Smooth muscle cell (in vitro differentiated cells): ENCODE measurements around the gene CCDC88B. TPM values are rescaled to one million over a fixed set of nuclear protein-coding genes. Genes with fewer than 3 reads are reported as not detected.

Experiments
- DNase-seq: peaks from one replicate; lab custom pipeline; 2025; ENCODE audit not compliant: unreplicated experiment; lab: John Stamatoyannopoulos, UW
- H2AFZ ChIP-seq: fragments of 200-600 bp; sonication (generic); 2 replicates; pipeline ENCODE4 v1.6.0; 2016; ENCODE audit warnings: antibody characterized with exemption, low read depth, mild to moderate bottlenecking
- H3F3A ChIP-seq: fragments of 200-600 bp; sonication (generic); 2 replicates; pipeline ENCODE4 v1.6.0; 2017; ENCODE audit warnings: antibody characterized with exemption, low read depth
- H3K27ac ChIP-seq: fragments of 200-600 bp; sonication (generic); 2 replicates; pipeline ENCODE4 v1.5.1; 2016; ENCODE audit warnings: low read depth, mild to moderate bottlenecking
- H3K27me3 ChIP-seq: fragments of 200-600 bp; sonication (generic); 2 replicates; pipeline ENCODE4 v1.6.1; 2016; ENCODE audit warnings: low read depth, mild to moderate bottlenecking
- H3K36me3 ChIP-seq: fragments of 200-600 bp; sonication (generic); 2 replicates; pipeline ENCODE4 v1.5.1; 2016; ENCODE audit warnings: low read depth
- H3K4me1 ChIP-seq: fragments of 200-600 bp; sonication (generic); 2 replicates; pipeline ENCODE4 v1.5.1; 2016; ENCODE audit warnings: low read depth
- H3K4me2 ChIP-seq: fragments of 200-600 bp; sonication (generic); 2 replicates; pipeline ENCODE4 v1.6.0; 2016; ENCODE audit warnings: mild to moderate bottlenecking
- H3K4me3 ChIP-seq: fragments of 200-600 bp; sonication (generic); 2 replicates; pipeline ENCODE4 v1.5.1; 2016; ENCODE audit warnings: mild to moderate bottlenecking
- H3K79me2 ChIP-seq: fragments of 200-600 bp; sonication (generic); 2 replicates; pipeline ENCODE4 v1.6.0; 2016; ENCODE audit warnings: low read depth, mild to moderate bottlenecking
- H3K9ac ChIP-seq: fragments of 200-600 bp; sonication (generic); 2 replicates; pipeline ENCODE4 v1.6.0; 2016; ENCODE audit warnings: low read depth
- H3K9me3 ChIP-seq: fragments of 200-600 bp; sonication (generic); replicated peaks from 2 replicates; pipeline ENCODE4 v1.5.1; 2016; ENCODE audit warnings: low read depth
- H4K20me1 ChIP-seq: fragments of 200-600 bp; sonication (generic); 2 replicates; pipeline ENCODE4 v1.6.0; 2016; ENCODE audit warnings: low read depth
- WGBS: methylation state at CpG from one replicate; pipeline ENCODE4 v1.1.7; 2016; ENCODE audit warnings: low lambda C conversion rate; 5-methylcytosine and 5-hydroxymethylcytosine counted together
- polyA plus RNA-seq: library from polyadenylated mRNA; unstranded; fragments of >200 nt; fragmentation: Nextera tagmentation; extraction: Ambion mirVana; gene quantifications from 2 replicates; pipeline ENCODE4 v1.2.1, GENCODE V29; 2016
- total RNA-seq: library from RNA; depleted of rRNA; stranded (reverse); fragments of >200 nt; gene quantifications from 2 replicates; pipeline ENCODE4 v1.2.3, GENCODE V29; 2014
- TF ChIP-seq, protein P1 (sequence below): fragments of 200-600 bp; sonication (generic); IDR thresholded peaks from 2 replicates; pipeline ENCODE4 v1.5.1; 2017; ENCODE audit warnings: borderline replicate concordance, mild to moderate bottlenecking, antibody characterized with exemption; ENCODE audit not compliant: insufficient read depth, poor library complexity, severe bottlenecking

The CCDC88B gene
- total and polyA plus RNA-seq, 2 experiments from 2014 or later, result 0.22 to 2.2 TPM

GRCh38 chr11:64358536-64358906, 18.5 kb downstream of the CCDC88B start:
- peaks cover 22% of the 10 kb centered on the region for H3K4me1 ChIP-seq
- peak overlapping the region; percentile 84 for H2AFZ ChIP-seq
- peak overlapping the region; percentile 91 for H3K9ac ChIP-seq
- H3K4me2 ChIP-seq, result peak overlapping the region; percentile 96
- no peaks in the 10 kb centered on the region for H3K9me3 ChIP-seq
- H3K27me3 ChIP-seq, result no peaks in the 10 kb centered on the region
- H3K27ac ChIP-seq, result peak overlapping the region; percentile 93
- TF ChIP-seq, protein P1, sequence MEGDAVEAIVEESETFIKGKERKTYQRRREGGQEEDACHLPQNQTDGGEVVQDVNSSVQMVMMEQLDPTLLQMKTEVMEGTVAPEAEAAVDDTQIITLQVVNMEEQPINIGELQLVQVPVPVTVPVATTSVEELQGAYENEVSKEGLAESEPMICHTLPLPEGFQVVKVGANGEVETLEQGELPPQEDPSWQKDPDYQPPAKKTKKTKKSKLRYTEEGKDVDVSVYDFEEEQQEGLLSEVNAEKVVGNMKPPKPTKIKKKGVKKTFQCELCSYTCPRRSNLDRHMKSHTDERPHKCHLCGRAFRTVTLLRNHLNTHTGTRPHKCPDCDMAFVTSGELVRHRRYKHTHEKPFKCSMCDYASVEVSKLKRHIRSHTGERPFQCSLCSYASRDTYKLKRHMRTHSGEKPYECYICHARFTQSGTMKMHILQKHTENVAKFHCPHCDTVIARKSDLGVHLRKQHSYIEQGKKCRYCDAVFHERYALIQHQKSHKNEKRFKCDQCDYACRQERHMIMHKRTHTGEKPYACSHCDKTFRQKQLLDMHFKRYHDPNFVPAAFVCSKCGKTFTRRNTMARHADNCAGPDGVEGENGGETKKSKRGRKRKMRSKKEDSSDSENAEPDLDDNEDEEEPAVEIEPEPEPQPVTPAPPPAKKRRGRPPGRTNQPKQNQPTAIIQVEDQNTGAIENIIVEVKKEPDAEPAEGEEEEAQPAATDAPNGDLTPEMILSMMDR, result no peak
- no peak for DNase-seq
- H3K79me2 ChIP-seq, result peaks cover 12% of the 10 kb centered on the region
- H3F3A ChIP-seq, result peaks cover 8% of the 10 kb centered on the region
- H4K20me1 ChIP-seq, result peaks cover 13% of the 10 kb centered on the region
- H3K36me3 ChIP-seq, result no peaks in the 10 kb centered on the region
- 31% methylated on average over 7 of the region's 7 CpGs for WGBS
- peak overlapping the region; percentile 82 for H3K4me3 ChIP-seq

GRCh38 chr11:64358907-64359711, 19.1 kb downstream of the CCDC88B start, which contains the start of gene RPS6KA4:
Gene RPS6KA4 (plus strand): TSS chr11:64359162. CDS start chr11:64359236, 74 bp downstream.
- peak within 1 kb of the TSS; percentile 93 for H3K27ac ChIP-seq
- TF ChIP-seq, protein P1, result no peak
- peaks cover 22% of the 10 kb centered on the region for H3K4me1 ChIP-seq
- H4K20me1 ChIP-seq, result peaks cover 13% of the 10 kb centered on the region
- H3K9ac ChIP-seq, result peak within 1 kb of the TSS; percentile 91
- H3K9me3 ChIP-seq, result no peaks in the 10 kb centered on the region
- peaks cover 12% of the 10 kb centered on the region for H3K79me2 ChIP-seq
- no peaks in the 10 kb centered on the region for H3K36me3 ChIP-seq
- H3F3A ChIP-seq, result peaks cover 8% of the 10 kb centered on the region
- peak within 1 kb of the TSS; percentile 96 for H3K4me2 ChIP-seq
- peak; percentile 29 for DNase-seq
- H3K27me3 ChIP-seq, result no peaks in the 10 kb centered on the region
- peak within 1 kb of the TSS; percentile 82 for H3K4me3 ChIP-seq
- peak within 1 kb of the TSS; percentile 84 for H2AFZ ChIP-seq
- under 1% methylated on average over 61 of the region's 70 CpGs for WGBS

GRCh38 chr11:64359712-64360445, 19.9 kb downstream of the CCDC88B start:
- no peaks in the 10 kb centered on the region for H3K9me3 ChIP-seq
- H2AFZ ChIP-seq, result no peak overlapping the region
- peak overlapping the region; percentile 82 for H3K4me3 ChIP-seq
- peaks cover 12% of the 10 kb centered on the region for H3K79me2 ChIP-seq
- 86% methylated on average over 35 of the region's 38 CpGs for WGBS
- H3K9ac ChIP-seq, result peak overlapping the region; percentile 91
- peaks cover 8% of the 10 kb centered on the region for H3F3A ChIP-seq
- no peaks in the 10 kb centered on the region for H3K27me3 ChIP-seq
- TF ChIP-seq, protein P1, result no peak
- peak overlapping the region; percentile 96 for H3K4me2 ChIP-seq
- H3K4me1 ChIP-seq, result peaks cover 22% of the 10 kb centered on the region
- no peak overlapping the region for H3K27ac ChIP-seq
- H4K20me1 ChIP-seq, result peaks cover 13% of the 10 kb centered on the region
- no peak for DNase-seq
- no peaks in the 10 kb centered on the region for H3K36me3 ChIP-seq
